Effector memory CD8-positive, alpha-beta T cell (primary cell): ENCODE data around the gene NOL6.
A peak's percentile ranks its signal among the peaks of the same experiment; 100 is the strongest.
"Not testable (repeated sequence)": the region's sequence is repeated elsewhere in the genome, so short reads cannot be mapped to it uniquely, and the experiment has no call there.

Source experiments
- ATAC-seq: fragments of 150-1000 bp; cut with Tn5 transposase; replicated peaks from 2 replicates; pipeline ENCODE4 v1.10.0; 2021; ENCODE audit warnings: mild to moderate bottlenecking, moderate library complexity
- DNase-seq, 3 experiments: peaks; one replicate each; pipeline ENCODE4 v3.0.0; 2021
- H3K27ac Mint-ChIP-seq, 2 donors: one replicate each; pipeline ENCODE4 v1.8.0; 2022; ENCODE audit warnings: mild to moderate bottlenecking in 2 of 2, mixed read lengths in 2 of 2, moderate library complexity in 2 of 2
- H3K27me3 Mint-ChIP-seq, 2 donors: one replicate each; pipeline ENCODE4 v1.8.0; 2022; ENCODE audit warnings: mixed read lengths in 2 of 2
- H3K36me3 Mint-ChIP-seq: one replicate; pipeline ENCODE4 v1.8.0; 2022; ENCODE audit warnings: mild to moderate bottlenecking, moderate library complexity, mixed read lengths; ENCODE audit not compliant: insufficient read depth
- H3K4me1 Mint-ChIP-seq, 2 donors: one replicate each; pipeline ENCODE4 v1.8.0; 2022; ENCODE audit warnings: low read depth in 2 of 2, mixed read lengths in 2 of 2
- H3K4me3 Mint-ChIP-seq, 2 donors: one replicate each; pipeline ENCODE4 v1.8.0; 2022; ENCODE audit warnings: mild to moderate bottlenecking in 2 of 2, mixed read lengths in 2 of 2, moderate library complexity in 2 of 2
- H3K9me3 Mint-ChIP-seq, 2 donors: one replicate each; pipeline ENCODE4 v1.8.0; 2022; ENCODE audit warnings: mixed read lengths in 2 of 2

Gene NOL6

DNA sequence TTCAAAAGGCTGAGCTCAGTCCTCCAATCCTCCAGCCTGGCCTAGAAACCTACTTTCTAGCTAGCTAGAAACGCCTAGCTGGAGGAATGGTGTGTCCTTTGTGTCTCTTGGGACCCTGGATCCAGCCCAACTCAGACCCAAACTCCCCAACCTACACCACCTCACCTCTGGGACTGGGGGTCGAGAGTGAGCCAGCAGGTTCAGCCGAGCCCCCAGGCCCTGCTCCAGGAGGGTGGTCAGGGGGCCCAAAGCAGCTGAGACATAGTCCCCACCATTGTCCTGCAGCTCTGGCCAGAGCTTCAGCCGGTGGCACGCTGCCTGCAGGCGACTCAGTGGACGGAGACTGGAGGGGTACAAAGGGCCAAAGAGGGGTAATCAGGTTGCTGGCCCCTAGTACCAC, 6.2 kb downstream of the NOL6 start:
- H3K9me3 Mint-ChIP-seq = no peaks in the 10 kb centered on the region
- ATAC-seq (no peak), DNase-seq (no peak)
- no peak overlapping the region for H3K27ac Mint-ChIP-seq
- peaks cover 52% of the 10 kb centered on the region for H3K36me3 Mint-ChIP-seq
- H3K4me1 Mint-ChIP-seq = peaks cover 6 to 9% of the 10 kb centered on the region in 2 donors
- H3K4me3 Mint-ChIP-seq = no peak overlapping the region
- H3K27me3 Mint-ChIP-seq = no peaks in the 10 kb centered on the region

DNA sequence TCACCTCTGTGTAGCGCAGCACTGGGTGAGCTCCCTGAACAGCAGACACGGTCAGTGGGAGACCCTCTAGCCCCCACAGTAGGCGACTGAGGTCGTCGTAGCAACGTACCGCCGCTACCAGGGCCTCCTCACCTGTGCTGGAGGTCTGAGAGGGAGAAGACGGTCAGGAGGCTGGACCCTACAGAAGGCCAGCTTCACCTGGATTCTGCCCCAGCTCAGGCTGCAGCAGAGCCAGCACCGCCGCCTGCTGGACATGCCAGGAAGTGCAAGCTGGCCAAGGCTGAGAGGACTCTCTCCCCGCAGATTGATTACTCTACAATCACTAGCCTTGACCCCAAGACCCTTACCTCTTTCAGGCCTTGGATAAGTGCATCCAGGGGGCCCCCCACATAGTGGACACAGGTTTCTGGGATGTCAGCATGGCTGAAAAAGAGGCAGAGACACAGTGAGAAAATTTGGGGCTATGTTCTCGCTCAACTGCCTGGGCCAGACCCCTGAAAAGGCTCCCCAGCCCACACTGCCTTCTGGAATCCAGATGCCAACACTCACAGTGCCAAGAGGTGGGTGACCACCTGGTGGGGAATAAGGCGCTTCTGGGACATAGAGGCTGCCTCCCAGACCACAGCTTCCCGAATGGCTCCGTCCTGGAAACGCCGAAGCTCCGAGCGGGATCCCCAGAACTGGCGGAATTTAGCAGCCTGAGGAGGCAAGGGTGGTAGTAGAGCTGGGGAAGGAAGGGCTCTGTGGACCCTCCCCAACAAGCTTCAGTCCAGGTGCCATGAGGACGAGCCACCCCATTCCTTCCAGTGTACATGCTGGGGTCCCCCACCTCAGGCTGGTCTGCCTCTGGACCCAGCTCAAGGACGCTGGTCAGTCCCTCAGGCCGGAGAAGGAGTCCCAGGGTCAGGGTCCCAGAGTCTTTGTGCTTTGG, 6.9 kb downstream of the NOL6 start:
- ATAC-seq (peak; percentile 78), DNase-seq (peak; percentile 73 to 75 (median 74))
- H3K4me1 Mint-ChIP-seq = peaks cover 0 to 4% of the 10 kb centered on the region in 2 donors
- H3K36me3 Mint-ChIP-seq = peaks cover 57% of the 10 kb centered on the region
- no peaks in the 10 kb centered on the region for H3K27me3 Mint-ChIP-seq
- H3K27ac Mint-ChIP-seq = peak overlapping the region in 1 of 2 donors; percentile 51
- H3K4me3 Mint-ChIP-seq = no peak overlapping the region
- H3K9me3 Mint-ChIP-seq = no peaks in the 10 kb centered on the region

DNA sequence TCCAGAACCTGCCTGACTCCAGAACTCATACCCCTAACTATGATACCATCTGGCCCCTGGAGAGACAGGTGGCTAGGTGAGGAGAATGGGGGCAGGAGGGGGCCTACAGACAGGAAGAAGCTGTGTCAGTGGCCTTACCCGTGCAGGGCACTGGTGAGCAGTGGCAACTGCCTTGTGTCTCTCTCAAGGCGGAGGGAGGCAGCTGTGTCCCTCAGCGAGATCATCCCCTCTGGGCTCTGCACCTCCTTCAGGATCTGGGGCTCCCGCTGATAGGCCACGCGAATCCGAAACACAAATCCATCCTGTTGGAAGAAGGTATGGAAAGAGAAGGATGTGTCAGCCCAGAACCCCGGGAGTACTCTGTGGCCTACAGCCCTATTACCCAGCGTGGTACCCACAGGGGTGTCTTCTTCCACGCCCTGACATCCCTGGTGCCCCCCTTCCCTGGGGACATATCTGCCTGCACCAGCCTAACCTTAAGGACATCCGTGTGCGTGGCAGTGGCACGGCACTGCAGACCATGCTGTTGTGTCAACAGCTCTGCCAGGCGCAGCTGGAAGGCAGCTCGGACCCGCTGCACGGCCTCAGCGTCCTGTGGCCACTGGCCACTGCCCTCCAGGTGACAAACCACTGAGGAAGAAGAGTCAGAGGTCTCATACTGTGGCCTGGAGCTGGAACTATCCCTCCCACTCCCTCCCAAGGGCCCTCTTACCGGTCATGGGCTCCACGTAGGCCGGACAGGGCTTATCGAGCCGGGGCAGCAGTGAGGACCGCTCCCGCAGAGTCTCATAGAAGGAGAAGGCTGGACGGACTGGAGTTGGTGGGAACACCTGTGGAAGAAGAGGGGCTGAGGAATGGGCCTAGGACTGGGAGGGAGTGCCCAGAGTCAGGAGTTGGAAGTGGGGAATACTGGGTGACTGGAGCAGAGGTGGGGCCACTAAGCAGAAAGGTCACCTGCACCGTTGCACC, 7.8 kb downstream of the NOL6 start:
- no peaks in the 10 kb centered on the region for H3K9me3 Mint-ChIP-seq
- H3K4me3 Mint-ChIP-seq = no peak overlapping the region
- H3K4me1 Mint-ChIP-seq = peaks cover 0 to 4% of the 10 kb centered on the region in 2 donors
- no peaks in the 10 kb centered on the region for H3K27me3 Mint-ChIP-seq
- ATAC-seq = no peak
- H3K27ac Mint-ChIP-seq = peak overlapping the region in 1 of 2 donors; percentile 51
- DNase-seq = no peak
- peaks cover 62% of the 10 kb centered on the region for H3K36me3 Mint-ChIP-seq

DNA sequence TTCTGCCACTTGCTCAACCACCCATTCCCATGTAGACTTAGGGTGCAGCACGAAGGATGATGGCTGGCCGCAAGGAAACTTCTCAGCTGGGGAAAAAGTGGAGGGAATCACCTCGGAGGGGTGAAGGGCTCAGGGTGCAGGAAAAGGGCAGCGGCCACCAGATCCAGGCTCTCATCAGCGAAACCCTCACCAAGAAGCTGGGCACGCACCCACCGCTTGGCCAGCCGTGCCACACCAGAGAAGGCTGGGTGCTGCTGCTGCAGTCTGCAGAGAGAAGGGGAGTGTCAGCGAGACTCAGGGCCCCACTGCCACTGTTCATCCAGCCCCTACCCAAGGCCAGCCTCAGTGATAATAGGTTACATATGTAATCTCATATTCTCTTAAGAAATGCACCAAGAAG, 8.6 kb downstream of the NOL6 start:
- H3K27me3 Mint-ChIP-seq = no peaks in the 10 kb centered on the region
- no peak overlapping the region for H3K4me3 Mint-ChIP-seq
- no peak overlapping the region for H3K27ac Mint-ChIP-seq

DNA sequence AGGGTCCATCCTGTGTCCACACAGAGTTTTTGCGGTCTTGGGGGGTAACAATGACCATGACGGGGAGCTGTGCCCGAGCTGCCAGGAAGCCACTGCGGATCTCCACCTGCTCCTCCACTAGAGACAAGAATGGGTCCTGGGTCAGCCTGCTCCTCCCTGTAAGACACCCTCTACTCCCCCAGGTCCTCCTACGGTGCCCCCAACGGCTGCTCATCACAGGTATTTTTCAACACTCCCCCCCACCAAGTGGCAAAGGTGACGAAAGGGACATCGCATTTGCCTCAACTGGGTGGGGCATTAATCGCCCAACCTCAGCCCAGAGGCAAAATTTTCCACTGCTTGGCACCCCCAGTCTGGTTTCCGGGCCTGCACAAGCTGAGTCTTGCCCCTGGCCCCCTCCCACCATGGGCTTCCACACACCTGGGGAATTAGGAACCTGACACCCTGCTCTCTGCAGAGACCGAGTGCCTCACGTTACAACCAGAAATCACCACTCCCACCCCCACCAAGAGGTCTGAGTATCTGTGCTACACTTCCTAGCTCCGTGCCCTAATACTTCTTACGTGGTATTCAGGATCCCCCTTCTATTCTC, 9.6 kb downstream of the NOL6 start:
- Mint-ChIP-seq H3K4me1 (peaks cover 0 to 8% of the 10 kb centered on the region in 2 donors), H3K36me3 (peaks cover 46% of the 10 kb centered on the region), H3K9me3 (no peaks in the 10 kb centered on the region), H3K27me3 (no peaks in the 10 kb centered on the region), H3K27ac (peak overlapping the region in 1 of 2 donors; percentile 60), H3K4me3 (no peak overlapping the region)
- no peak for ATAC-seq
- DNase-seq = no peak

More for the DNA sequence above, 8.6 kb downstream of the NOL6 start:
- ATAC-seq = no peak
- DNase-seq = no peak
- no peaks in the 10 kb centered on the region for H3K9me3 Mint-ChIP-seq
- peaks cover 54% of the 10 kb centered on the region for H3K36me3 Mint-ChIP-seq
- peaks cover 0 to 2% of the 10 kb centered on the region in 2 donors for H3K4me1 Mint-ChIP-seq

DNA sequence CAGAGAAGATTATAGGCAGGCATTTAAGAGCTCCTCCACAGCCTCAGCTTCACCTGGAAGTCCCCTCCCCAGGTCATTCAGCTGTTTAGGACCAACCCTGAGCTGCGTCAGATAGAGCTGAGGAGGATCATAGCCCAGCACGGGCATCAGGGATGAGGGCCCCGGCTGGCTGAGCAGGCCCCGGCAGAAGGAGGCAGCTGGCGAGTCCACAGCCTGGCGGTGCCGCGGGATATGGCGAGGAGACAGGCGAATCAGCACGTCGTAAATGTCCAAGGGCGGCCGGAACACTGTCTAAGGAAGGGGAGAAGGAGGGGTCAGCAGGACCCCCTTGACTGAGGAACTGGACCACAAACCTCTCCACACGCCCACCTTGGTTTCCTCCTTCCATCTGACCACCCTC, 10.6 kb downstream of the NOL6 start:
- peaks cover 39% of the 10 kb centered on the region for H3K36me3 Mint-ChIP-seq
- H3K4me3 Mint-ChIP-seq = no peak overlapping the region
- no peaks in the 10 kb centered on the region for H3K9me3 Mint-ChIP-seq
- ATAC-seq (no peak), DNase-seq (no peak)
- peaks cover 8 to 17% of the 10 kb centered on the region in 2 donors for H3K4me1 Mint-ChIP-seq
- peak overlapping the region in 1 of 2 donors; percentile 60 for H3K27ac Mint-ChIP-seq
- H3K27me3 Mint-ChIP-seq = no peaks in the 10 kb centered on the region

DNA sequence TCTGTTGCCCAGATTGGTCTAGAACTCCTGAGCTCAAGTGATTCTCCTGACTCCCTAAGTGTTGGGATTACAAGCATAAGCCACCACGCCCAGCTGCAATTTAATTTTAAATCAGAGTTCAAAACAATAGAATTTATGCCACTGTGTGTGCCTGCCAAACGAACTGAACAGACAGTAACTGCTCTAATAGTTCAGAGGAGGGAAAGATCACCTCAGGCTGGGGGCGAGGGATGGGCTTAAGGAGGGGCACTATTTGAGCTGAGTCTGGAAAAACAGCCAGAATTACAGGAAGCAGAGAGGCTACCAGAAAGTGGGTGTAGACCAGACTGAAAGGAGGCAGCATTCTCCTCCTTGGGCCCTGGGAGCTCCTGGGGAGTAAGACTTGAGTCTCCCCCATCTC, 12.2 kb downstream of the NOL6 start:
- Mint-ChIP-seq H3K27me3 (no peaks in the 10 kb centered on the region), H3K36me3 (peaks cover 33% of the 10 kb centered on the region), H3K9me3 (no peaks in the 10 kb centered on the region), H3K4me1 (peaks cover 8 to 20% of the 10 kb centered on the region in 2 donors), H3K27ac (peak overlapping the region; percentile 4 to 60), H3K4me3 (no peak overlapping the region)
- ATAC-seq = no peak
- no peak for DNase-seq

DNA sequence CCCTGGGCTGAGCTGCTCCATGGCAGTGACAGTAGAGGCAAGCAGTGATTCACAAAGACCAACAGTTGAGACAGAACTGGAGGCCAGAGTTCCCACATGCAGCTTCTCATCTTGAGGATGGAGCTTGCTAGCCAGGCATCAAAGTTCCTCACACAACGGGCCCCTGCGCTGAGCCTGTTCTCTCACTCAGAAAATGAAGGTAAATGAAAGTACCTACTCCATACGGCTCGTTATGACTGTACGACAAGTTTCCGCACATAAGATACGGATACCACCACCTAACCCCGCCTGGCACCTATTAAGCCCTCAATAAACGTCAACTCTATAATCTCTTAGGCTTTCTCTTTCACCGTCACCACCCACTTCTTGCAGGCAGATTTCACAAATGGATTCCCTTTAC, 12.9 kb downstream of the NOL6 start:
- ATAC-seq (no peak), DNase-seq (no peak)
- Mint-ChIP-seq H3K27ac (peak overlapping the region in 1 of 2 donors; percentile 4), H3K27me3 (no peaks in the 10 kb centered on the region), H3K4me1 (peaks cover 8 to 25% of the 10 kb centered on the region in 2 donors), H3K36me3 (peaks cover 28% of the 10 kb centered on the region), H3K4me3 (no peak overlapping the region), H3K9me3 (no peaks in the 10 kb centered on the region)

DNA sequence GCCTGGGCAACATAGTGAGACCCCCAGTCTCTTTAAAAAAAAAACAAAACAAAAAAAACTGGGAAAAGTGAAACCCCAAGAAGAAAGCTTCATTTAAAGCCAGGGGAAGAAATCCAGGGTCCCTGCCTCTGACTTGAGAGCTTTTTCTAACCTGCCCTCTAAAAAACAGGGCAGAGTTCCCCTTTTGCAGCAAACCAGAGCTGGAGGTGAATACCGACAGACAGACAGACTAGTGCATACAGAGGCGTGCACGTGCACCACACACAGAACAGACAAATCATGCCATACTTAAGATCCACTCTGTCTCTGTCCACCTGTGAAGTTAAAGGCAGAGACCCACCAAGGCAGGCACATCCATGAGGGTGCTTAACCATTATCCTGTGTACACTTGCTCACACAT, 14.6 kb downstream of the NOL6 start:
- peak overlapping the region; percentile 56 to 86 for H3K27ac Mint-ChIP-seq
- ATAC-seq = peak; percentile 54
- no peaks in the 10 kb centered on the region for H3K27me3 Mint-ChIP-seq
- peak overlapping the region in 1 of 2 donors; percentile 61 for H3K4me3 Mint-ChIP-seq
- H3K4me1 Mint-ChIP-seq = peaks cover 8 to 34% of the 10 kb centered on the region in 2 donors
- peaks cover 20% of the 10 kb centered on the region for H3K36me3 Mint-ChIP-seq
- no peaks in the 10 kb centered on the region for H3K9me3 Mint-ChIP-seq
- DNase-seq = no peak

DNA sequence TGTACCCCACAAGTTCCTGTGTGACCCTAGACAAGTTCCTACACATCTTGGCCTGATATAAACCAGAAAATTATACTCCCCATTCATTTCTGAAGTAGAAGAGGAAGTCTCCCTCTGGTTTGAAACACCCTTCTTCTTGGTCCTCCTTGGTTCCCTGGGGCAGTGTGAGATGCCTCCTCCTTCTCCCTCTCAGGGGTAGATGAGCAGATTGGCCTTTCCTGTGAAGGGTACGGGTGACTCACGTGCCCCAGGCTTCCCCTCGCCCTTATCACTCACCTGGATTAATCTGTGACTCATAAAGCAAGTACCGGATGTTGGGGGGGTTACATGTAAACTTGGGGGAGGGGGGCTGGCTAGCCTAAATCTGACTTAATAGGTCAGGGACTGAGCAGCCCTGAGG, 15.3 kb downstream of the NOL6 start:
- H3K4me3 Mint-ChIP-seq = peak overlapping the region; percentile 32 to 61
- H3K9me3 Mint-ChIP-seq = no peaks in the 10 kb centered on the region
- H3K27ac Mint-ChIP-seq = peak overlapping the region; percentile 56 to 86
- ATAC-seq (peak; percentile 90), DNase-seq (peak; percentile 26 to 44 (median 41))
- peaks cover 19% of the 10 kb centered on the region for H3K36me3 Mint-ChIP-seq
- peaks cover 8 to 35% of the 10 kb centered on the region in 2 donors for H3K4me1 Mint-ChIP-seq
- no peaks in the 10 kb centered on the region for H3K27me3 Mint-ChIP-seq

DNA sequence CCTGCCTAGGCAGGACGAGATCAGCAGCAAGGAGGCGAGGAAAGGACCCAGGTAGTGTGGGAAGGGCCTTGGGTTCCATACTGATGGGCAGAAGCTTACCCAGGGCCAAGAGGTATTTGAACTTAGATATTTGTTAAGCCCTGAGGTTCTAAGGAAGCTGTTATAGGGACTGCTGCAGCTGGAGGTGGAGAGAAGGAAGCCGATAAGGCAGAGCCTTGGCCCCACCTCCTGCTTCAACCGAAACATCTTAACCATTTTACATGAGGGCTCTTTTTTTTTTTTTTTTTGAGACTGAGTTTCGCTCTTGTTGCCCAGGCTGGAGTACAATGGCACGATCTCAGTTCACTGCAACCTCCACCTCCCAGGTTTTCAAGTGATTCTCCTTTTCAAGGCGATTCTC, 17.8 kb downstream of the NOL6 start:
- Mint-ChIP-seq H3K36me3 (peaks cover 7% of the 10 kb centered on the region), H3K4me3 (no peak overlapping the region), H3K9me3 (no peaks in the 10 kb centered on the region), H3K4me1 (peaks cover 18 to 48% of the 10 kb centered on the region in 2 donors), H3K27me3 (no peaks in the 10 kb centered on the region), H3K27ac (peak overlapping the region in 1 of 2 donors; percentile 79)
- DNase-seq = no peak
- no peak for ATAC-seq

DNA sequence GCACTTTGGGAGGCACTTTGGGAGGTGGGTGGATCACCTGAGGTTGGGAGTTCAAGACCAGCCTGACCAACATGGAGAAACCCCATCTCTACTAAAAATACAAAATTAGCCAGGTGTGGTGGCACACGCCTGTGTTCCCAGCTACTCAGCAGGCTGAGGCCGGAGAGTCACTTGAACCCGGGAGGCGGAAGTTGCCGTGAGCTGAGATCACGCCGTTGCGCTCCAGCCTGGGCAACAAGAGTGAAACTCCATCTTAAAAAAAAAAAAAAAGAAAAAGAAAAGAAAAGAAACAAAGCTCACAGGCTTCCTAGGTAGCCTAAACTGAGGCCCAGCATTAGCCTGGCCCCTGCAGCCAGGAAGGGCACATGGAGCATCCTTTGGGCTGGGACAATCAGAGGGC, 18.3 kb downstream of the NOL6 start:
- DNase-seq, H3K4me3 Mint-ChIP-seq, H3K9me3 Mint-ChIP-seq, H3K27ac Mint-ChIP-seq, H3K36me3 Mint-ChIP-seq, ATAC-seq, H3K27me3 Mint-ChIP-seq: not testable (repeated sequence)
- peaks cover 18 to 48% of the 10 kb centered on the region in 2 donors for H3K4me1 Mint-ChIP-seq

DNA sequence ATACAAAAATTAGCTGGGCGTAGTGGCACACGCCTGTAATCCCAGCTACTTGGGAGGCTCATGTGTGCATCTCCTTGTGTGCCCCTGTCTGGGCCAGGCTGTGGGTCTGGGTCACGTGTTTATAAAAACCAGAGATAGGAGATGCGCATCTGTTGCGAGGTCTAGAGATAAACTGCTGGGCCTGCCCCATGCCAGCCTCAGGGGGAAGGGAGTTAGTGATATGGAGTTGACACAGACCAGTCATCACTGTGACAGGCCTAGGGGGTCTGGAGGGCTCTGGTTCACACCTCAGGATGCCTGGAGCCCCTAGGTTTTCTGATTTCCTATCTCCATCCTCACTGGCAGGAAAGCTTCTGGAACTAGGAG, 19.1 kb downstream of the NOL6 start:
- peak overlapping the region; percentile 65 to 87 for H3K27ac Mint-ChIP-seq
- not testable (repeated sequence) for ATAC-seq, H3K9me3 Mint-ChIP-seq, H3K36me3 Mint-ChIP-seq, H3K27me3 Mint-ChIP-seq, DNase-seq
- H3K4me3 Mint-ChIP-seq = peak overlapping the region; percentile 4 to 34
- H3K4me1 Mint-ChIP-seq = peaks cover 18 to 46% of the 10 kb centered on the region in 2 donors
